Aorta (tissue), 5 donors: ENCODE results near the gene ANKFN1. TPM values are rescaled to one million over a fixed set of nuclear protein-coding genes. Genes with fewer than 3 reads are reported as not detected.

Experiments used
- ATAC-seq: fragments of 200-7000 bp; cut with Tn5 transposase; one replicate; pipeline ENCODE4 v1.9.1; 2022; ENCODE audit warnings: moderate library complexity; ENCODE audit not compliant: low FRiP score
- DNase-seq, 2 donors: peaks; one replicate each; pipeline ENCODE4 v3.0.0-alpha.2; 2020
- H3K27ac ChIP-seq, 2 donors: one replicate each; pipeline ENCODE4 v1.5.1; 2013; ENCODE audit warnings: low read length in 2 of 2, mild to moderate bottlenecking in 2 of 2, moderate library complexity in 2 of 2, control low read depth in 1 of 2, inconsistent platforms in 1 of 2, low read depth in 1 of 2
- H3K27me3 ChIP-seq, 2 donors: one replicate each; pipeline ENCODE4 v1.6.1; 2013; ENCODE audit warnings: control low read depth in 1 of 2, low read length in 1 of 2, mild to moderate bottlenecking in 1 of 2, moderate library complexity in 1 of 2; ENCODE audit not compliant: insufficient read depth in 2 of 2, control insufficient read depth in 1 of 2
- H3K36me3 ChIP-seq, 2 donors: one replicate each; pipeline ENCODE4 v1.6.1; 2013; ENCODE audit warnings: control low read depth in 1 of 2, low read length in 1 of 2, mild to moderate bottlenecking in 1 of 2; ENCODE audit not compliant: insufficient read depth in 2 of 2, control insufficient read depth in 1 of 2
- H3K4me1 ChIP-seq, 2 donors: one replicate each; pipeline ENCODE4 v1.6.1; 2013; ENCODE audit warnings: low read length in 2 of 2, control low read depth in 1 of 2, mild to moderate bottlenecking in 1 of 2, moderate library complexity in 1 of 2; ENCODE audit not compliant: insufficient read depth in 2 of 2, control insufficient read depth in 1 of 2
- H3K4me3 ChIP-seq, 2 donors: one replicate each; pipeline ENCODE4 v1.5.1; 2013; ENCODE audit warnings: low read length in 2 of 2, control low read depth in 1 of 2, mild to moderate bottlenecking in 1 of 2
- H3K9me3 ChIP-seq: one replicate; pipeline ENCODE4 v1.6.1; 2013; ENCODE audit warnings: mild to moderate bottlenecking, low read length; ENCODE audit not compliant: control insufficient read depth
- WGBS, 2 donors: extraction: QIAGEN DNeasy Blood & Tissue Kit; methylation state at CpG; one replicate each; pipeline ENCODE4 v1.1.7; 2013; 5-methylcytosine and 5-hydroxymethylcytosine counted together
- intact Hi-C, 2 donors: fragments of 100-400 bp; cut with DNase I; formaldehyde crosslinking; loops; one replicate each; pipeline versions ENCODE4 v1.14.2 to v1.15.0; 2022
- polyA plus RNA-seq, 2 donors: library from polyadenylated mRNA; stranded (reverse); fragments of 200-250 nt; gene quantifications; one replicate each; pipeline ENCODE4 v1.2.3, GENCODE V29; 2013
- total RNA-seq, 2 donors: library from RNA; stranded (reverse); fragmentation: NEBNext Ultra II Directional; extraction: Animal tissue kit (Norgen Biotek cat#: 25700); gene quantifications; one replicate each; pipeline ENCODE4 v1.2.1, GENCODE V29; 2021
- donor health status: healthy with polysubstance abuse.
- donor health status: Bipolar disorder and iron deficiency.
- donor health status: DM: no; HTN: no; CAD: no.
- donor health status: DM: no; HTN: no; CAD: no.
- donor health status: DM: yes; HTN: yes; CAD: no.

Gene ANKFN1
- total and polyA plus RNA-seq, 4 donors: 0.15 to 0.99 (median 0.26) TPM; not detected in 1

GRCh38 chr17:56506349-56506748 lies 353.1 kb downstream of the ANKFN1 start:
- Histone ChIP-seq H3K9me3 (no peaks in the 10 kb centered on the region), H3K4me1 (no peaks in the 10 kb centered on the region), H3K36me3 (no peaks in the 10 kb centered on the region), H3K27me3 (no peaks in the 10 kb centered on the region), H3K27ac (no peak overlapping the region), H3K4me3 (no peak overlapping the region)
- intact Hi-C loops: no loop called here
- ATAC-seq (no peak), DNase-seq (no peak)

GRCh38 chr17:56510554-56511342 lies 357.5 kb downstream of the ANKFN1 start:
- no peaks in the 10 kb centered on the region for H3K27me3 ChIP-seq
- no peaks in the 10 kb centered on the region for H3K9me3 ChIP-seq
- intact Hi-C loops: no loop called here
- no peaks in the 10 kb centered on the region for H3K4me1 ChIP-seq
- H3K27ac ChIP-seq: no peak overlapping the region
- DNase-seq (peak in 1 of 2 donors; percentile 38), ATAC-seq (no peak)
- 96% methylated on average over 46 of the region's 46 CpGs for WGBS, 2 donors
- no peak overlapping the region for H3K4me3 ChIP-seq
- no peaks in the 10 kb centered on the region for H3K36me3 ChIP-seq

GRCh38 chr17:56514264-56514663 lies 361.0 kb downstream of the ANKFN1 start:
- H3K27me3 ChIP-seq: no peaks in the 10 kb centered on the region
- no peak for ATAC-seq
- no peaks in the 10 kb centered on the region for H3K36me3 ChIP-seq
- WGBS, 2 donors: 87 to 91% methylated on average over 2 of the region's 2 CpGs
- H3K4me1 ChIP-seq: no peaks in the 10 kb centered on the region
- no peak for DNase-seq
- no peak overlapping the region for H3K4me3 ChIP-seq
- H3K27ac ChIP-seq: no peak overlapping the region
- H3K9me3 ChIP-seq: no peaks in the 10 kb centered on the region
- intact Hi-C loops: no loop called here

- Histone ChIP-seq H3K27me3 (no peaks in the 10 kb centered on the region), H3K36me3 (no peaks in the 10 kb centered on the region), H3K27ac (no peak overlapping the region), H3K9me3 (no peaks in the 10 kb centered on the region), H3K4me3 (no peak overlapping the region), H3K4me1 (no peaks in the 10 kb centered on the region)
- DNase-seq (no peak), ATAC-seq (no peak)
- 67 to 71% methylated on average over 4 of the region's 4 CpGs for WGBS, 2 donors
- intact Hi-C loops: loop anchor here in 1 of 2 donors (5.0 kb wide), 1 partner anchor 222 kb away; no protein-coding TSS in a partner anchor
Measured at GRCh38 chr17:56514899-56515298, 361.6 kb downstream of the ANKFN1 start.

GRCh38 chr17:56521414-56522141 lies 368.3 kb downstream of the ANKFN1 start:
- no peaks in the 10 kb centered on the region for H3K36me3 ChIP-seq
- no peaks in the 10 kb centered on the region for H3K4me1 ChIP-seq
- no peaks in the 10 kb centered on the region for H3K27me3 ChIP-seq
- intact Hi-C loops: no loop called here
- ATAC-seq (no peak), DNase-seq (no peak)
- H3K4me3 ChIP-seq: no peak overlapping the region
- no peak overlapping the region for H3K27ac ChIP-seq
- WGBS, 2 donors: 61 to 66% methylated on average over 12 of the region's 12 CpGs
- H3K9me3 ChIP-seq: no peaks in the 10 kb centered on the region

GRCh38 chr17:56523042-56523441 lies 369.8 kb downstream of the ANKFN1 start:
- intact Hi-C loops: no loop called here
- Histone ChIP-seq H3K27ac (no peak overlapping the region), H3K36me3 (no peaks in the 10 kb centered on the region), H3K9me3 (no peaks in the 10 kb centered on the region), H3K4me3 (no peak overlapping the region), H3K4me1 (no peaks in the 10 kb centered on the region), H3K27me3 (no peaks in the 10 kb centered on the region)
- ATAC-seq (no peak), DNase-seq (no peak)
- WGBS, 2 donors: 84 to 93% methylated on average over 2 of the region's 2 CpGs

- no peak for ATAC-seq
- H3K27me3 ChIP-seq: no peaks in the 10 kb centered on the region
- H3K4me3 ChIP-seq: no peak overlapping the region
- H3K9me3 ChIP-seq: no peaks in the 10 kb centered on the region
- intact Hi-C loops: no loop called here
- 70 to 75% methylated on average over 2 of the region's 2 CpGs for WGBS, 2 donors
- H3K27ac ChIP-seq: no peak overlapping the region
- DNase-seq: no peak
- H3K36me3 ChIP-seq: no peaks in the 10 kb centered on the region
- H3K4me1 ChIP-seq: no peaks in the 10 kb centered on the region
Measured at GRCh38 chr17:56528696-56529095, 375.4 kb downstream of the ANKFN1 start.

GRCh38 chr17:56532926-56533325 lies 379.7 kb downstream of the ANKFN1 start:
- Histone ChIP-seq H3K4me1 (no peaks in the 10 kb centered on the region), H3K9me3 (no peaks in the 10 kb centered on the region), H3K27me3 (no peaks in the 10 kb centered on the region), H3K4me3 (no peak overlapping the region), H3K27ac (no peak overlapping the region), H3K36me3 (no peaks in the 10 kb centered on the region)
- WGBS, 2 donors: 69 to 77% methylated on average over 5 of the region's 5 CpGs
- intact Hi-C loops: no loop called here
- ATAC-seq (no peak), DNase-seq (no peak)

- no peak overlapping the region for H3K4me3 ChIP-seq
- intact Hi-C loops: no loop called here
- ATAC-seq (no peak), DNase-seq (no peak)
- H3K4me1 ChIP-seq: no peaks in the 10 kb centered on the region
- 73 to 81% methylated on average over 1 of the region's 1 CpG for WGBS, 2 donors
- H3K27ac ChIP-seq: no peak overlapping the region
- H3K9me3 ChIP-seq: peaks cover 5% of the 10 kb centered on the region
- H3K36me3 ChIP-seq: no peaks in the 10 kb centered on the region
- H3K27me3 ChIP-seq: no peaks in the 10 kb centered on the region
Measured at GRCh38 chr17:56536766-56537165, 383.5 kb downstream of the ANKFN1 start.
